CD14-positive monocyte (primary cell): ENCODE results near the gene TCF4. TPM values are rescaled to one million over a fixed set of nuclear protein-coding genes. Genes with fewer than 3 reads are reported as not detected.

Source experiments
- DNase-seq, 3 donors: peaks; one replicate each; pipeline ENCODE4 v3.0.0-alpha.2; 2011 to 2022
- H2AFZ ChIP-seq: 2 replicates; pipeline ENCODE4 v1.6.0; 2012; ENCODE audit warnings: mild to moderate bottlenecking, low read depth, low read length, inconsistent platforms; ENCODE audit not compliant: insufficient read depth, poor library complexity, severe bottlenecking
- H3K27ac ChIP-seq, 2 donors: 1 replicate in 1 of 2; 2 replicates in 1 of 2; pipeline ENCODE4 v1.5.1; 2012 to 2013; ENCODE audit warnings: low read length in 2 of 2, control low read depth in 1 of 2, inconsistent platforms in 1 of 2, low read depth in 1 of 2, mild to moderate bottlenecking in 1 of 2
- H3K27me3 ChIP-seq, 2 donors: one replicate each; pipeline versions ENCODE4 v1.6.0 to v1.6.1; 2011 to 2013; ENCODE audit warnings: low read length in 2 of 2; ENCODE audit not compliant: control insufficient read depth in 2 of 2, insufficient read depth in 2 of 2
- H3K36me3 ChIP-seq, 2 donors: replicated peaks in 1 of 2; 1 replicate in 1 of 2; 2 replicates in 1 of 2; pipeline versions ENCODE4 v1.5.1 to v1.6.1; 2012 to 2013; ENCODE audit warnings: low read length in 2 of 2, control low read depth in 1 of 2, inconsistent platforms in 1 of 2, mild to moderate bottlenecking in 1 of 2; ENCODE audit not compliant: insufficient read depth in 2 of 2, control insufficient read depth in 1 of 2
- H3K4me1 ChIP-seq, 2 donors: 1 replicate in 1 of 2; 2 replicates in 1 of 2; pipeline versions ENCODE4 v1.5.1 to v1.6.1; 2012 to 2013; ENCODE audit warnings: low read length in 2 of 2, control low read depth in 1 of 2, inconsistent platforms in 1 of 2, mild to moderate bottlenecking in 1 of 2, moderate library complexity in 1 of 2; ENCODE audit not compliant: insufficient read depth in 2 of 2, control insufficient read depth in 1 of 2
- H3K4me2 ChIP-seq: replicated peaks from 2 replicates; pipeline ENCODE3; 2012; ENCODE audit warnings: low read length, moderate library complexity, mild to moderate bottlenecking; ENCODE audit not compliant: poor library complexity, severe bottlenecking; ENCODE audit errors: extremely low read depth
- H3K4me3 ChIP-seq, 3 experiments: fragments of 200-600 bp in 1 of 3; sonication (generic) in 1 of 3; replicated peaks in 1 of 3; 1 replicate in 2 of 3; 2 replicates in 1 of 3; pipeline ENCODE4 v1.5.1; 2011 to 2013; ENCODE audit warnings: low read length in 3 of 3, mild to moderate bottlenecking in 3 of 3, control low read depth in 2 of 3, low read depth in 2 of 3, inconsistent platforms in 1 of 3, moderate library complexity in 1 of 3
- H3K79me2 ChIP-seq: 2 replicates; pipeline ENCODE4 v1.6.0; 2012; ENCODE audit warnings: mild to moderate bottlenecking, control low read depth, inconsistent platforms, low read length, moderate library complexity; ENCODE audit not compliant: insufficient read depth
- H3K9ac ChIP-seq: 2 replicates; pipeline ENCODE4 v1.6.0; 2017; ENCODE audit warnings: low read length, mild to moderate bottlenecking; ENCODE audit not compliant: insufficient read depth, poor library complexity, severe bottlenecking
- H3K9me3 ChIP-seq, 2 donors: replicated peaks in 1 of 2; 1 replicate in 1 of 2; 2 replicates in 1 of 2; pipeline versions ENCODE4 v1.5.1 to v1.6.1; 2012 to 2013; ENCODE audit warnings: low read length in 2 of 2, control low read depth in 1 of 2; ENCODE audit not compliant: control insufficient read depth in 1 of 2, insufficient read depth in 1 of 2
- H4K20me1 ChIP-seq: 2 replicates; pipeline ENCODE4 v1.6.0; 2012; ENCODE audit warnings: mild to moderate bottlenecking, low read length, control low read depth, moderate library complexity; ENCODE audit not compliant: insufficient read depth
- H3K27ac Mint-ChIP-seq, 7 donors: one replicate each; pipeline ENCODE4 v1.8.0; 2020; ENCODE audit warnings: mild to moderate bottlenecking in 7 of 7, mixed read lengths in 7 of 7, moderate library complexity in 6 of 7, inconsistent platforms in 2 of 7
- H3K27me3 Mint-ChIP-seq, 3 donors: one replicate each; pipeline ENCODE4 v1.8.0; 2021 to 2022; ENCODE audit warnings: low read depth in 3 of 3, mild to moderate bottlenecking in 3 of 3, mixed read lengths in 3 of 3, moderate library complexity in 3 of 3, inconsistent platforms in 1 of 3
- H3K36me3 Mint-ChIP-seq, 2 donors: one replicate each; pipeline ENCODE4 v1.8.0; 2020; ENCODE audit warnings: mixed read lengths in 2 of 2, inconsistent platforms in 1 of 2, mild to moderate bottlenecking in 1 of 2
- H3K4me1 Mint-ChIP-seq: one replicate; pipeline ENCODE4 v1.8.0; 2020; ENCODE audit warnings: mild to moderate bottlenecking, mixed read lengths
- H3K4me3 Mint-ChIP-seq, 2 donors: one replicate each; pipeline ENCODE4 v1.8.0; 2020; ENCODE audit warnings: mild to moderate bottlenecking in 2 of 2, mixed read lengths in 2 of 2, moderate library complexity in 1 of 2
- H3K9me3 Mint-ChIP-seq, 7 donors: one replicate each; pipeline ENCODE4 v1.8.0; 2020 to 2022; ENCODE audit warnings: mixed read lengths in 7 of 7, mild to moderate bottlenecking in 6 of 7, moderate library complexity in 6 of 7, inconsistent platforms in 2 of 7
- CTCF ChIP-seq: fragments of 200-600 bp; IDR thresholded peaks from one replicate; pipeline ENCODE4 v1.8.0; 2022; ENCODE audit warnings: antibody characterized with exemption, mild to moderate bottlenecking
- WGBS: methylation state at CpG from one replicate; pipeline ENCODE4 v1.1.5; 2013; ENCODE audit warnings: missing lambda C conversion rate; ENCODE audit not compliant: insufficient coverage; 5-methylcytosine and 5-hydroxymethylcytosine counted together
- intact Hi-C, 2 donors: fragments of 100-400 bp; cut with micrococcal nuclease; formaldehyde crosslinking; loops; one replicate each; pipeline versions ENCODE4 v1.15.0 to v1.15.1; 2023
- polyA plus RNA-seq, 3 donors: library from polyadenylated mRNA; depleted of rRNA in 1 of 3; unstranded in 2 of 3; stranded (reverse) in 1 of 3; fragments of 300-500 nt in 2 of 3; fragments of >200 nt in 1 of 3; fragmentation: Illumina TruSeq in 2 of 3; gene quantifications; 1 replicate in 2 of 3; 2 replicates in 1 of 3; pipeline ENCODE4 v1.2.3, GENCODE V29; 2012 to 2021

Gene TCF4
- polyA plus RNA-seq, 3 donors: 5.9 to 12.9 (median 10.7) TPM

- no peak for DNase-seq
- H3K4me3 ChIP-seq: no peak overlapping the region
- no peak overlapping the region for H2AFZ ChIP-seq
- Mint-ChIP-seq H3K4me3 (no peak overlapping the region), H3K36me3 (no peaks in the 10 kb centered on the region), H3K4me1 (no peaks in the 10 kb centered on the region), H3K27me3 (peaks cover 0 to 2% (median 2%) of the 10 kb centered on the region in 3 donors), H3K27ac (no peak overlapping the region), H3K9me3 (peaks cover 0 to 10% (median 5%) of the 10 kb centered on the region in 7 donors)
- WGBS: 80% methylated on average over 1 of the region's 1 CpG
- H3K27me3 ChIP-seq: no peaks in the 10 kb centered on the region
- no peak for TF ChIP-seq CTCF
- H3K4me2 ChIP-seq: no peak overlapping the region
- H3K79me2 ChIP-seq: no peaks in the 10 kb centered on the region
- intact Hi-C loops: no loop called here
- H3K27ac ChIP-seq: no peak overlapping the region
- no peaks in the 10 kb centered on the region for H4K20me1 ChIP-seq
- no peak overlapping the region for H3K9ac ChIP-seq
- H3K4me1 ChIP-seq: no peaks in the 10 kb centered on the region
- H3K9me3 ChIP-seq: no peaks in the 10 kb centered on the region
- no peaks in the 10 kb centered on the region for H3K36me3 ChIP-seq
Observed at GRCh38 chr18:55213586-55213985, 374.4 kb downstream of the TCF4 start.

GRCh38 chr18:55206927-55207326 lies 381.1 kb downstream of the TCF4 start:
- Histone ChIP-seq H3K9me3 (no peaks in the 10 kb centered on the region), H3K36me3 (no peaks in the 10 kb centered on the region), H2AFZ (no peak overlapping the region), H3K4me1 (no peaks in the 10 kb centered on the region), H3K4me2 (no peak overlapping the region), H3K9ac (no peak overlapping the region), H3K4me3 (no peak overlapping the region), H3K79me2 (no peaks in the 10 kb centered on the region), H3K27me3 (no peaks in the 10 kb centered on the region), H4K20me1 (no peaks in the 10 kb centered on the region), H3K27ac (no peak overlapping the region)
- H3K4me3 Mint-ChIP-seq: no peak overlapping the region
- no peaks in the 10 kb centered on the region for H3K36me3 Mint-ChIP-seq
- 100% methylated on average over 1 of the region's 2 CpGs for WGBS
- intact Hi-C loops: no loop called here
- peaks cover 4 to 22% (median 10%) of the 10 kb centered on the region in 7 donors for H3K9me3 Mint-ChIP-seq
- H3K27me3 Mint-ChIP-seq: no peaks in the 10 kb centered on the region
- H3K4me1 Mint-ChIP-seq: no peaks in the 10 kb centered on the region
- DNase-seq: no peak
- no peak for TF ChIP-seq CTCF
- peak overlapping the region in 1 of 7 donors; percentile 8 for H3K27ac Mint-ChIP-seq
